VCaP (cell line): ENCODE results near the gene KRTAP10-2.
"Not testable (repeated sequence)": the region's sequence is repeated elsewhere in the genome, so short reads cannot be mapped to it uniquely, and the experiment has no call there.

ENCODE experiments used
- H3K27ac ChIP-seq: fragments of 450-650 bp; 2 replicates; pipeline ENCODE4 v1.5.1; 2017
- CTCF ChIP-seq: fragments of 450-650 bp; conservative IDR thresholded peaks from 2 replicates; pipeline ENCODE4 v1.5.1; 2017; ENCODE audit warnings: mild to moderate bottlenecking, moderate library complexity

Gene KRTAP10-2

GRCh38 chr21:44556879-44557278, 5.6 kb upstream of the KRTAP10-2 start:
- no peak for TF ChIP-seq CTCF
- H3K27ac ChIP-seq: no peak overlapping the region

GRCh38 chr21:44555200-44555875, 4.0 kb upstream of the KRTAP10-2 start:
- TF ChIP-seq CTCF: no peak
- H3K27ac ChIP-seq: no peak overlapping the region

- H3K27ac ChIP-seq: no peak overlapping the region
- TF ChIP-seq CTCF: no peak
Measured at GRCh38 chr21:44552681-44553080, 1.4 kb upstream of the KRTAP10-2 start.

- H3K27ac ChIP-seq: no peak overlapping the region
- TF ChIP-seq CTCF: no peak
Measured at GRCh38 chr21:44552136-44552535, 831 bp upstream of the KRTAP10-2 start.

- H3K27ac ChIP-seq: no peak overlapping the region
- TF ChIP-seq CTCF: no peak
Measured at GRCh38 chr21:44550807-44551206, 498 bp downstream of the KRTAP10-2 start.

- not testable (repeated sequence) for H3K27ac ChIP-seq
Measured at GRCh38 chr21:44550285-44550684, 1.0 kb downstream of the KRTAP10-2 start.

- TF ChIP-seq CTCF: no peak
- H3K27ac ChIP-seq: no peak overlapping the region
Measured at GRCh38 chr21:44549525-44550211, 1.6 kb downstream of the KRTAP10-2 start.

GRCh38 chr21:44548922-44549321, 2.4 kb downstream of the KRTAP10-2 start:
- H3K27ac ChIP-seq: no peak overlapping the region
- TF ChIP-seq CTCF: no peak
